GM19351 (cell line): ENCODE data around the gene MC2R.
"Not testable (repeated sequence)": the region's sequence is repeated elsewhere in the genome, so short reads cannot be mapped to it uniquely, and the experiment has no call there.

ENCODE experiments used
- ATAC-seq: cut with Tn5 transposase; IDR thresholded peaks from one replicate; pipeline ENCODE4 v1.9.1; 2021; ENCODE audit warnings: mild to moderate bottlenecking, moderate library complexity; ENCODE audit not compliant: unreplicated experiment

Gene MC2R

GRCh38 chr18:13894531-13894930, 20.8 kb downstream of the MC2R start:
- ATAC-seq = no peak

- ATAC-seq = peak; percentile 97
Measured at GRCh38 chr18:13893418-13893760, 21.9 kb downstream of the MC2R start.

GRCh38 chr18:13892098-13892497, 23.2 kb downstream of the MC2R start:
- no peak for ATAC-seq

GRCh38 chr18:13890761-13891361, 24.5 kb downstream of the MC2R start:
- no peak for ATAC-seq

- no peak for ATAC-seq
Measured at GRCh38 chr18:13889671-13890070, 25.7 kb downstream of the MC2R start.

- ATAC-seq = no peak
Measured at GRCh38 chr18:13888191-13888716, 27.1 kb downstream of the MC2R start.

GRCh38 chr18:13885009-13885408, 30.3 kb downstream of the MC2R start:
- ATAC-seq = no peak

GRCh38 chr18:13879937-13880336, 35.4 kb downstream of the MC2R start:
- no peak for ATAC-seq

GRCh38 chr18:13879492-13879891, 35.8 kb downstream of the MC2R start:
- ATAC-seq = no peak

- no peak for ATAC-seq
Measured at GRCh38 chr18:13878857-13879256, 36.5 kb downstream of the MC2R start.

- ATAC-seq = no peak
Measured at GRCh38 chr18:13877157-13877556, 38.2 kb downstream of the MC2R start.

GRCh38 chr18:13874558-13874957, 40.8 kb downstream of the MC2R start:
- ATAC-seq = no peak

- no peak for ATAC-seq
Measured at GRCh38 chr18:13872932-13873331, 42.4 kb downstream of the MC2R start.

- no peak for ATAC-seq
Measured at GRCh38 chr18:13872373-13872772, 43.0 kb downstream of the MC2R start.

- no peak for ATAC-seq
Measured at GRCh38 chr18:13871701-13872100, 43.6 kb downstream of the MC2R start.

GRCh38 chr18:13868501-13869271, 46.6 kb downstream of the MC2R start:
- no peak for ATAC-seq

- not testable (repeated sequence) for ATAC-seq
Measured at GRCh38 chr18:13862898-13863297, 52.4 kb downstream of the MC2R start.

- no peak for ATAC-seq
Measured at GRCh38 chr18:13849791-13850190, 65.5 kb downstream of the MC2R start.

GRCh38 chr18:13836559-13836958, 78.8 kb downstream of the MC2R start:
- no peak for ATAC-seq

- ATAC-seq = no peak
Measured at GRCh38 chr18:13835202-13835601, 80.1 kb downstream of the MC2R start.

GRCh38 chr18:13834496-13835015, 80.8 kb downstream of the MC2R start:
- ATAC-seq = no peak
